ENCODE measurements around the gene EIF3F.

The EIF3F gene

DNA sequence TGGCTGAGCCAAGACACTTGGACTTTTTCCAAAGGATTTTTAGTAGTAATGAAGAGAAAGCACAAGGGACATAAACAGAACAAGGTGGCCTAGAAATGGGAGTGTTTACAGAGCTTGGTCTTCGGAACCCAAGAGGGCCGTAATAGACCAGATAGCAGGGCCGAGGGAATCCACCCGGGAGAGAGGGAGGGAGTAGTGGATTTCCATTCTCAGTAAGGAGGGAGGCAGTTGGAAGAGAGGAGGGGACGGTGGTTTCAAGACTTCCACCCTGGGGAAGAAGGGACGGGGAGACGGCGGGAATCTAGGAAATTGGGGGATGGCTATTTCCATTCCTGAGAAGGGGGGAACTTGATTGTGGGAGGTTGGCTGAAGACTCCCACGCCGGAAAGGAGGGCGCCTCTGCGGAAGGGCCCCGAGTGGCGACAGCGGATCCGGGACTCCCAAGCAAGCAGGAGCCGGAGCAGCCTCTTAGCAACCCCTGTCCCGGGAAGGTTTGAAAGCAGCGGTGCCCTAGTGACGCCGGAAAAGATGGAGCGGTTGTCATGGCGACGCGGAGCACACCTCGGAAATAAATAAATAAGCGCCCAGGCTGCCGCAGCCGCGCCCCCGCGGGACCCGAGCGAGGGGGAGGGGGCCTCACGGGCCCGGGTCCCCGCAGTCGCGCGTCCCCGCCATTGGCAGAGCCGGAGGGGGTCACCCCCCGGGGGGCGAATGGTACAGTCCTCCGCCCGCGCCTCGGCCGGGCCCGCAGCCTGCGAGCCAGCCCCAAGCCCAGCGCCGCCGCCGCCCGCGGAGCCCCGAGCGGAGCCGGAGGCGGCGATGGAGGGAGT lies 31.6 kb downstream of the EIF3F start:
- peak overlapping the region; percentile 52 for H3K4me3 ChIP-seq (ENCODE audit: low read length)
- DNase-seq (ENCODE audit: low read depth, low spot score) = peak; percentile 59

DNA sequence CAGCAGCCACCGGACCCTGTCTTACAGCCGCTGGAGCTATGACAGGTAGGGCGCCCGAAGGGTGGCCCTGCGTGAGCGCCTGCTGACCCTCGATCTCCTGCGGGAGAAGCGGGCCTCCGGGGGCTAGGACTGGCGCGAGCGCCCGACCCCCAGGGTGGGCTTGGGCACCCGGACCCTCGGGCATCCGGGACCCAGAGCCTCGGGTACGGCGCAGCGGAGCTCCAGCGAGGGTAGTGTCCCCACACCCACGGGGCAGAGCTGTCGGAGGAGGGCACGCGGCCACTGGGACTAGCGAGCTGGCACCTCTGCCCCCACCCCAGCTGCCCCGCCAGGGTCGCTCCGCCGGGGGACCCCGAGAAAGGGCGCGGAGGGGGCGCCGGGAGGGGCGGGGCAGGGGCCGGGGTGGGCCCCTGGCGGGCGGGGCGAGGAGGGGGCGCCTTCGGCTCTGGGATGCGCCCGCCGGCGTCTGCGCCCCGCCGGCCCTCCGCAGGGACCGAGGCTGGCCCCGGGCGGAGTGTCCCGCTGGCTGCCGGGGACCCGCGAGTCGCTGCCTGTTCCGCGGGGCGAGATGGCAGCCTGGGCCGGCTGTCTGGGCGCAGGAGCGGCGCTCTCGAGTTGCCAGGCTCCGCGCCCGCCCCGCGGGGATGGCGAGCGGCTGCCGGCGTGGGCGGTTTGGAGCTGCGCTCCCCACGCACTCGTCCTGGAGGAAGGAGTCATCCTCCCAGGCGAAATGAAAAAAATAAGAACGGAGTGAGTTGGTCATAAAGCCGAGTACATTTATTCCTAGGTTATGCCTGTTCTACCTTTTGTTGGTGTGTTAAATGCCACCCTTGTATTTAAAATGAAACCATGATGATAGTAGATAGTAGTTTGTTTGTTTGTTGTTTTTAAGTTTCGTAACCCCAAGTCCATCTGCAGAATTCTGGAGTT lies 32.4 kb downstream of the EIF3F start:
- H3K4me3 ChIP-seq (ENCODE audit: low read length) = peak overlapping the region; percentile 52
- no peak for DNase-seq (ENCODE audit: low read depth, low spot score)

DNA sequence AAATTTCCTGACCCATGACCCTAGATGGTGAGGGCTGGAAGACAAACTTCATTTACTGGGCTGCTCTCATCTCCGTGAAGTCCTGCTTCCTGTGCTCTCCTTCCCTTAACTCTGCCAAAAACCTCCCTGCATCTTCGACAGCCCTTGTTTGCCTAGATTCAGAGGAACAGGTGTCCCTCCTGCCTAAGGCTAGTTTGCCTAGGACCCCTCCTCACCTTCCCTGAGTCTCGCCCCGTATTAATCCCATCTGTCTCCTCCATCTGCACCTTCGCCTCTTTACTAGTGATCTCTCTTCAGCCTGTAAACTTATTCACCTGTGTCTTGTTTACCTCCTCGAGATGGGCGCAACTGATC lies 33.1 kb downstream of the EIF3F start:
- H3K4me3 ChIP-seq (ENCODE audit: low read length) = peak overlapping the region; percentile 37
- DNase-seq (ENCODE audit: low read depth, low spot score) = no peak

DNA sequence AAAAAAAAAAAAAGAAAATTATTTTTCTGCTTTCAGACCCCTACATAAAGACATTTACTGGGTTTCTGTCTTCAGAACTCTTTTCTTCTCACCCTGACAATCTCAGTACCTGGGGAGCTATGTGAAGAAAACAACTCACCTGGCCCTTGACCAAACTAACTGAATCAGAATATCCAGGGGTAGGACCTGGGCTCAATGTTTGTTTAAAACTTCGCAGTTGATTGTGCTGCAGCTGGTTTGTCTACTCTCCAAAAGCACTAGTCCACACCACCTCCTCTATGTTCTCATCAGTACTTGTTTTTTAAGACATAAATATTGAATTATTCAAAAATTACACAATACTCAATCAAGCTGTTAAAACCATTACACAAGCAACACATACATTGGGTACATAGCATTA lies 34.8 kb downstream of the EIF3F start:
- H3K4me3 ChIP-seq (ENCODE audit: low read length) = no peak overlapping the region
- DNase-seq (ENCODE audit: low read depth, low spot score) = no peak

DNA sequence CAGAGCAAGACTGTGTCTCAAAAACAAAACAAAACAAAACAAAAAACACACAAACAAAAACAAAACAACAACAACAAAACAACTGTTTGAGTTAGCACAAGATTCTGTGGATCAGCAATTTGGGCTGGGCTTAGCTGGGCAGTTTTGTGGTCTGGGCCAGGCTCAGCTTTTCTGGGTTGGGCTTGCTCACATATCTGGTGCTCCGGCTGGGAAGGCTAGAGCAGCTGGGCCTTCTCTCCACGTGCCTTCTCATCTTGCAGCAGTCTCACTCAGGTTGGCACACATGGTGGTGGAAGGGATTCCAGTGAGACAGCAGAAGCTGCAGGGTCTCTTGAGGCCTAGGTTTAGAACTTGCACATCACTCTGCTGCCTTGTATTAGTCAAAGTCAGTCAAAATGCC lies 35.7 kb downstream of the EIF3F start:
- no peak for DNase-seq (ENCODE audit: low read depth, low spot score)
- no peak overlapping the region for H3K4me3 ChIP-seq (ENCODE audit: low read length)

DNA sequence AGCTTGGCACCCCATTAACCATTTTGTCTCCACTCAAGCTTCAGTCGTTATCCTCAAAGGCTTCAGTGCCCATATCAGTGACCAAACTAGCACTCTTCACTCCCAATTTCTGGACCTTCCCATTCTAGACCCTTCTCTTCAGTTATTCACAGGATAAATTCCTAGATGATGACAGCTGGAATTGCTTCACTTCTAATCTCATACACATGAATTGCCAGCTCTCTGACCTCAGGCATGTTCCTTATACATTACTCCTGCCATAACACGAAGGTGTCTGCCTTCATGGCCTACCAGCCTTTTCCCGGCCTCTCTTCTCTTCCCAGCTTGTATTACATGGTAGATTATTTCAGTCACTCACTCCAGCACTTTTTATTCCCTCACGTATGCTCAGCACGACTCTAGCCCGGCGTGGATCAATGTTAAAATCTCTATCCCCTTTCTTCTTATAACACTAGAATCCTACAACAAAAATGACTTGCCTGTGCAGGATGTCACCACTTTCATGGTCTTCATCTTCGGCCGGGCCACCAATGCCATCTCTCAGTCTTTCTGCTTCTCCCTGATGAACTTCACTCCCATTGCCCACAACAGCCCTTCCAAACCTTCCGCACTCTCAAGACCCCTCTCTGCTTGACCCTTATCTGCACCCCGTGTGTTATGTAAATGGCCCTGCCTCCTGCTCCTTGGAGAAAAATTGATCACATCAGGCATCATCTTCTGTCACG lies 36.9 kb downstream of the EIF3F start:
- DNase-seq (ENCODE audit: low read depth, low spot score) = no peak
- no peak overlapping the region for H3K4me3 ChIP-seq (ENCODE audit: low read length)

DNA sequence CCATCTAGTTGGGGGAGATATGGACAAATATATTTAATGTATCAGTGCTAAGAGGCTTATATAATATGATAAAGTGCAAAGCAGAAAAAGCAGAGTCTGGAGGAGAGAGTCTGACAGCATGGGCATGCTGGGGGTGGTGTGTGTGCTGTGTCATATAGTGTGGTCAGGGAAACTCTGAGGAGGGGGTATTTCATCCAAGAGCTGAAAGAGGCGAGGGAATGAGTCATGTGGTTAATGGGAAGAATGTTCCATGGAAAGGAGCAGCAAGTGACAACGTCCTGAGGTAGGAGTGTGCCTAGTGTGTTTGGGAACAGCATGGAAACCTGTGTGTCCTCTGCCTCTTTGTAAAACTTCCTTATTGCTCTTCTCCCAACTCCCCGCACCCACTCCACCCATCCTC lies 38.0 kb downstream of the EIF3F start:
- DNase-seq (ENCODE audit: low read depth, low spot score) = no peak

DNA sequence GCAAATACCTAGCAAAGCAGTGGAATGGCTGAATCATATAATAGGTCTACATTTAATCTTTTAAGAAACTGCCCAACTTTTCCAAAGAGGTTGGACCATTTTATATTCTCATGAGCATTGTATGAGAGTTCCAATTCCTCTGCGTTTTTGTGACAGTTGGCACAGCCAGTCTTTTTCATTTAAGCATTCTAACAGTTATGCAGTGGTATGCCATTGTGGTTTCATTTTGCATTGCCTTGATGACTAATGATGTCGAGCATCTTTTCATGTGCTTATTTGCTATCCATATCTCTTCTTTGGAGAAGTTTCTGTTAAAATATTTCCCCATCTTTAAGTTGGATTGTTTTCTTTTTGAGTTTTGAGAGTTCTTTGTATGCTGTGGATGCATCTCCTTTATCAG lies 38.7 kb downstream of the EIF3F start:
- peak overlapping the region; percentile 15; the same call in 1 of the 2 replicates for H3K4me3 ChIP-seq (ENCODE audit: low read length)
- DNase-seq (ENCODE audit: low read depth, low spot score) = peak; percentile 73

More for the DNA sequence above, 38.0 kb downstream of the EIF3F start:
- no peak overlapping the region for H3K4me3 ChIP-seq (ENCODE audit: low read length)

DNA sequence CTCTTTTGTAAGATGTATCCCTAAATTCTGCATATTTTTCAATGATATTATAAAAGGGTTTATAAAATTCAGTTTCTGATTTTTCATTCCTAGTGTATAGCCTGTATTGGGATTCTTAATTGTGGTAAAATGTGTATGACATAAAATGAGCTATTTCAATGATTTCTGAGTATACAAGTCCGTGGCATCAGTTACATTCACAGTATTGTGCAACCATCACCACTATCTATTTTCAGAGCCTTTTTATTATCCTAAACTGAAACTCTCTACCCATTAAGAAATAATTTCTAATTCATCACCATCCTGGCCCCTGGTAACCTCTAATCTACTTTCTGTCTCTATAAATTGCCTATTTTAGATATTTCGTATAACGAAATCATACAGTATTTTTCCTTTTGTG lies 39.8 kb downstream of the EIF3F start:
- DNase-seq (ENCODE audit: low read depth, low spot score) = no peak
- H3K4me3 ChIP-seq (ENCODE audit: low read length) = no peak overlapping the region

DNA sequence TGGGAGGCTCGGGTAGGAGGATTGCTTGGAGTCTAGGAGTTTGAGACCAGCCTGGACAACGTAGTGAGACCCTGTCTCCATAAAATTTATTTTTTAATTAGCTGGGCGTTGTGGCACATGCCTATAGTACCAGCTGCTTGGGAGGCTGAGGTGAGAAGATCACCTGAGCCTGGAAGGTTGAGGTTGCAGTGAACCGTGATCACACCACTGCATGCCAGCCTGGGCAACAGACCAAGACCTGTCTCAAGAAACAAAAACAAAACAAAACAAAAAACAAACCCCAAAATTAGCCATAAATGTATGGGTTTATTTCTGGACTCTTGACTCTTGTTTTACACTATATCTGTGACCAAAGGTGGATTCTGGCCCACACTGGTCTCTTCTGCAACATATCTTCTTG lies 41.6 kb downstream of the EIF3F start:
- no peak for DNase-seq (ENCODE audit: low read depth, low spot score)
- H3K4me3 ChIP-seq (ENCODE audit: low read length) = no peak overlapping the region

DNA sequence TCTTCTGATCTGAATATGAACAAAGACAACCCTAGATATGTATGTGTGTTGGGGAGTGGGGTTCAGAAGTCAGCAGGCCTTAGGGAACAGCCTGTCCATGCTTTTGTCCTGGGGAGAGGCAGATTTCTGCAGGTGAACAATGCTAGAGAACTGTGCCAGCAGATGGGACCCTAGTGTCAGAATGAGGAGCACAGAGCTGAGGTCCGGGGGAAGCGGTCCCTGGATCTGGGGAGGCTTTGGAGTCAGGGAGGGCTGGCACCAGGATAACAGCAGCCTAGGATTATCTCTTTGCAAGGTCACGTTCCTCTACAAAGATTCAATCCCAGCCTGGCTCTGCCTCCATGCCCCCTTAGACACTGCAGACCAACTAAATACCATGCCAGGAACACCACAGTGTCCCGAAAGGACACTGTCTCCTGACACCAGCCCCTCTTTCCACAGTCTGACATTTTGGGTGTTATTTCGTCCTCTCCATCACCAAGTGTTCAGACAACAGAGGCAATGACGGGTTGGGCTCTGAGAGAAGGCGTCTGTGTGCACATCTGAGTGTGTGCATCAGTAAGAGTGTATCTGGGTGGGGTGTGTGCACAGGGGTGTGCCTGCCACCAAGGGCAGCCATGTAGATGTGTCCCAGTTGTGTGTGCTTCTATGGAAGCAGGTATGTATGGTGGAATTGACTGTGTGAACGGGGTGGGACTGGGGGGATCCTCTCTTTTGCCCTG lies 43.5 kb downstream of the EIF3F start:
- no peak for DNase-seq (ENCODE audit: low read depth, low spot score)
- no peak overlapping the region for H3K4me3 ChIP-seq (ENCODE audit: low read length)

DNA sequence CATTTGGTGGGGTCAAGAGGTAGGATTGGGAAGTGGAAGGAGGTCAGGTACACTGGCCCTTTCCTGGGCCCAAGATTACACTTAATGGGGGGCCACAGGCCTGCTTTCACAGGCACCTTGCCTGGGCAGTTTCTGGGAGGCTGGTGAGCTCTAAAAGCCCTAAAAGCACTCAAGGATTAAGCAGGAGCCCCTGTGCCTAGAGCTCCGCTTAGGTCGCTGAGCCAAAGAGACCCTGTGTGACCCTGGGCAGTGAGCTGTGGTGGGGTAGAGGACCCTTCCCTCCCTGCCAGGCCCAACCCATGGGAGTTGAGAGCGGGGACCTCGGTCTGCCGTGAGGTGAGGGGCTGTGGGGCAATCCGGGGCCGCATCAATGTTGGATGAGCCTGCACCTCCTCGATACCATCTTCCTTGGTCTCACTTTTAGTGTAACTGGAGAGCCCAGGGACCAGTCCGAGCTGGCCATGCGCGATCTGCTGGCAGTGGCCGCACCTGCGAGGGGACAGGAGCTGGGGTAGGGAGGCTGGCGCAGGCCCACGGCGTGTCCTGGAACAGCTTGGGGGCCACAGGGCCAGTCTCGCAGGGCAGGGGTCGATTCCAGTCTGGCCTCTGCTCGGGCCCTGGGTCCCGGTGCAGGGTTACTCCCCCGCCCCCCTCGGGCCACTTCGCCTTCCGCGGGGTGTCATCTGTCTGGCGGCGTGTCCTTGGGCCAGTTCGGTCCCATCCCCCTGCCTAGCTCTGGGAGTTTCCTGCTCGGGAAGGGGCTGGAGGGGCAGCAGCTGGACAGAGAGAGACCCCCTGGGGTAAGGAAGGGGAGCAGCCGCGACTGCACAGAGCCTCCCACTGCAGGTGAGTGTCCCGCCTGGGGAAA lies 44.3 kb downstream of the EIF3F start:
- no peak for DNase-seq (ENCODE audit: low read depth, low spot score)
- H3K4me3 ChIP-seq (ENCODE audit: low read length) = no peak overlapping the region

DNA sequence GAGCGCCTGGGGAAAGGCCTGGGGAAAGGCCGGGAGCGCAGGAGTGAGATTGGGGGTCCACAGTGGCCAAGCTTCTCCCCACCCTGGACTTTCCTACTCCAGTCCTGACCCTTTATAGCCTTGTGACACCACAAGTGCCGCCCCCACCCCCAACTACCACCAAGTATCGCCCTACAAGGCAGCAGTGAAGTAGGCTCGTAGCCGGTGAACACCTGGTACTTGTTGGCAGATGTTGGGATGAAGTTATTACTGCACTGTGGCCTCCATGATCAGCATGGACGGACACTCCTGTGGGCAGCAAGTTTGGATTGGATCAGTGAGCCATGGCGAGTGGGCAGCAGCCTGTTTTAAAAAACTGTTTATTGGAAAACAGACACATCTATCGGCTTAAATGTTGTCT lies 45.0 kb downstream of the EIF3F start:
- no peak overlapping the region for H3K4me3 ChIP-seq (ENCODE audit: low read length)
- no peak for DNase-seq (ENCODE audit: low read depth, low spot score)

DNA sequence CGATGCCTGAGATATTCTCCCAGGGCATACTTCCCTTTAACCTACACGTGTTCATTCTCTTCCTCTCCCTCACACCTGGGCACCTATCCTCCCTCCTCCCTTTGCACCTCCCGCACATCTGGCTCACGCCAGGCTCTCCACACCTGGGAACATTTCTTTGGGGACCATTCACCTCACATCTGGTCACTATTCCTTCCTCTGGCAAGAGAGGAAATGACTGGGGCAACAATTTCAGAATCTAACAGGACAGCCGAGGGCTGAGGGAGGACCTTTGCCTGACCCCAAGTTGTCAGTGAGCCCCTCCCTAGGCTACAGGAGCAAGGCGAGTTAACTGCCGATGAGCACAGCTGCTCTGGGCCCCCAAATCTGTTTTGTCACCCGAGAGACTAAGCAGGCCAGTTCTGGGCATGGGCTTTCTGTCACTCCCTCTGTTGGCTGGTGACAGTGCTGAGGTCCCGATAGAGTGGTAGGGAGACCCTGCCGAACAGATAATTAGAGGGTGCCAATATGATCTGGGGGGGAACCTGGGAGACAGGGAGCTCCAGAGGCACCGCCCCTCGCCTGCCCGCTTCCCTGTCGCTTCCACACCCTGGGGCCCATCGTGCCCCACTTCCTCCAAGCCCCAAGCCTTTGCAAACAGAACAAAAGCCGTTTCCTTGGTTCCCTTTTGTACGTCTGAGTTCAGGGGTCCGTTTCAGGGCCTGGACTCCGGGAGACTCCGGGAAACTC lies 45.6 kb downstream of the EIF3F start:
- DNase-seq (ENCODE audit: low read depth, low spot score) = no peak
- no peak overlapping the region for H3K4me3 ChIP-seq (ENCODE audit: low read length)

DNA sequence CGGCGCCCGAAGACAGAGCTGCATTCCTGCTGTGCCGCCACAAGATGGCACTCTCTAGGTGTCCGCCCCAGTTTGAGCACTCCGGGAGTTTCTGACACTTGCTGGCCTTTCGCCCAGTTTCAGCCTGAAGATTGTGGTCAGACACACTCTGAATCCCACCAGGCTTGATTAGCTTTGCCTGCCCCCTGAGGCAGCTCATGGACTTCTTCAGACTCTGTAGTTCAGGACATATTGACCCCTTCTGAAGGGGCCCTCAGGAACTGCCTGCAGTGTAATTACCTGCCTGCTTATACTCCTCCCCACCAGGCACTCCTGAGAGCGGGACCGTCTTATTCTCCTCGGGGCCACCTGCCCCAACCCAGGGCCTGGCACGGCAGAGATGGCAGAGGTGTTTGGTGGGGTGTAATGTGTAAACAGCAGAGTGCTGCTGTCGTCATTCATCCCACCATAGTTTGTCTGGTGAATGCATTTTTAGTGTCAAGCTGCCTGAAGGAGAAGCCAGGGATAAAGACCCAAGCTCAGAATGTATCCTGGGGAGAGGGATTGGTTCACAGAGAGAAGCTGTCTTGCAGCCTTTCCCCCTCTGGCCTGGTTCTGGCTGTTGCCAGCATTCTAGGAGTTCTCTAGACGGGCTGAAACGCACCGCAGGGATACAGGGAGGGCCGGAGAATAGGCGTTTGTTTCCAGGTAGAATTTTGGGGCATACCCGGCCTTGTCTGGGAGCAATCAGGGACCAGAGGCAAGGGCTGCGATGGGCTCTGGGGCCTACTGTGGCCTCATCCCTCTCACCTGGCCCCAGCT lies 46.4 kb downstream of the EIF3F start:
- H3K4me3 ChIP-seq (ENCODE audit: low read length) = no peak overlapping the region
- DNase-seq (ENCODE audit: low read depth, low spot score) = peak; percentile 20

DNA sequence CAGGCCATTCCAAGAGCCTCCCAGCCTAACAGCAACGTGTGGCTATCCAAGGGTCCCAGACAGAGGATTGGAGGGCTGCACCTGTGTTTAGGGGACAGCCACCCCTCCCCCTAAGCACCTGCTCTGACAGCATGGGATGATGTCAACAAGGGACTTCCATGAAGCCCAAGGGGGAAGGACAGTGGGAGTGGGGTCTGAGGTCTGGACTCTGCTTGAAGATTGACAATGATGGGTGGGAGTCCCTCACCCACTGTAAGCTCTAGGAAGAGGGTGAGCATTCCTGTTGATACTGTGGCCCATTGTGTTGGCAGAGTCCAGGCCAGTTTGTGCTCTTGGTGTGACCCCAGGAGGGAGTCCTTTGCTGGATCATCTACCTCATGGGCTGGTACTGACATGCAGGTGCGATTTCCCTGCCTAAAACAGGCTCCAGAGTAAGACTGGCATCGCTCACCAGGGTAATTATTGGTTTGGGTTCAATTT lies 47.0 kb downstream of the EIF3F start:
- no peak for DNase-seq (ENCODE audit: low read depth, low spot score)
- no peak overlapping the region for H3K4me3 ChIP-seq (ENCODE audit: low read length)
